GM19372 (cell line): Measurements from ENCODE around the gene C19orf85.

ENCODE experiments used
- ATAC-seq: cut with Tn5 transposase; IDR thresholded peaks from one replicate; pipeline ENCODE4 v1.9.1; 2021; ENCODE audit warnings: mild to moderate bottlenecking, low read depth, moderate library complexity; ENCODE audit not compliant: unreplicated experiment

C19orf85 gene

DNA sequence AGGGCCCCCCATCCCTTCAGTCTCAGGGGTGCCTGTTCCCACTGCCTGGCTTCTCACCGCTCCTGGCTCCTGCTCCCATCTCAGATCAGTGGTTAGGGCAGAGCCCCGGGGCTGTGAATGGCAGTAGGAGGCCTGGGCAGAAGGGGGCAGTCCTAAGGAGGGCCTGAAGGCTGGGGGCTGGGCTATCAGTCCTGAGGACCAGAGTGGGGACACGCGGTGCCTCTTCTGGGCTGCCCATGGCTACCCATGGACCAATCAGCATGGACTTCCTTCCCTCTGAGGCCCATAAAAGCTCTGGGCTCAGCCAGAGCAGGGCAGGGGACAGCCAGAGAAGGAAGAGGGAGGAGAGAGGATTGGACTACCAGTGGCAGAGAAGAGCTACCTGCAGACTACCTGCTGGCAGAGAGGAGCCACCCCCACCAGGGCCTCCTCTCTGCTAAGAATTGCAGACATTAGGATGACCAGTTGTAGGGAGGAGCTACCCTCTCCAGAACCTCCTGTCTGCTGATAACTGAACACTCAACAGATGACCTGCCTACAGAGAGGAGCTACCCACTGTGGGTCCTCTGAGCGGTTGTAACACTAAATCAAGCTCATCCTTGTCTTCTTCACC lies 44.8 kb downstream of the C19orf85 start:
- no peak for ATAC-seq

DNA sequence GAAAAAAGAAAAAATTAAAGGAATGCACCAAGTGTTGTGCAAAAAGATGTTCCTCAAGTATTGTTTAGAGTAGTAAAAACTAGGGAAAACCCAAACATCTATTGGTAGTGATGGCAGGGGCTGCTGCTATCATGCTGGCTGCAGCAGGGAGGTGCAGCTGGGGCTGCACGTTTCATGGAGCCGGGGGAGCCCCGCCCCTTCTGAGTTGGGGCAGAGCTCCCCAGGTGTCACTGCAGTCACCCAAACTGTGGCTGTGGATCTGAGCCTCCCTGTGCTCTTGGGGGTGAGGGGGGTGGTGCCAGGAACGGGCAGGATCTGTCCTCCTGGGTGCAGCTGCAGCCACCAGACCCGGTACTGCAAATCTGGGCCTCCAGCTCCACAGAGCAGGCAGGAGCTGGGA lies 45.4 kb downstream of the C19orf85 start:
- no peak for ATAC-seq

- no peak for ATAC-seq
Observed at GRCh38 chr19:55418185-55418584, 46.4 kb downstream of the C19orf85 start.
